Uterus (tissue), 2 donors: ENCODE results near the gene BDKRB2.

Source experiments
- CTCF ChIP-seq, 4 experiments: fragments of 200-600 bp in 2 of 4; fragments of 450-650 bp in 2 of 4; sonication (generic) in 2 of 4; IDR thresholded peaks; one replicate each; pipeline ENCODE4 v1.5.1; 2016 to 2019; ENCODE audit warnings: antibody characterized with exemption in 4 of 4, mild to moderate bottlenecking in 2 of 4, moderate library complexity in 1 of 4
- POLR2A ChIP-seq, 2 donors: fragments of 450-650 bp; IDR thresholded peaks; one replicate each; pipeline ENCODE4 v1.6.1; 2016; ENCODE audit warnings: antibody characterized with exemption in 2 of 2, mild to moderate bottlenecking in 1 of 2, moderate library complexity in 1 of 2

- TF ChIP-seq POLR2A (IDR thresholded peaks at IDR 0.05) (no peak), CTCF (IDR thresholded peaks at IDR 0.05) (no peak)
Observed at GRCh38 chr14:96198430-96199130, 6.1 kb upstream of the BDKRB2 start.
